Nephron progenitor cell (in vitro differentiated cells): ENCODE measurements around the gene PDE6B.

Experiments used
- DNase-seq: peaks from one replicate; pipeline ENCODE4 v3.0.0; 2021
- H3K27ac Mint-ChIP-seq: 2 replicates; pipeline ENCODE4 v1.8.0; 2021; ENCODE audit warnings: mild to moderate bottlenecking, moderate library complexity, mixed read lengths
- H3K27me3 Mint-ChIP-seq: 2 replicates; pipeline ENCODE4 v1.8.0; 2021; ENCODE audit warnings: mild to moderate bottlenecking, low read depth, mixed read lengths; ENCODE audit not compliant: poor library complexity
- H3K36me3 Mint-ChIP-seq: 2 replicates; pipeline ENCODE4 v1.8.0; 2021; ENCODE audit warnings: low read depth, mixed read lengths
- H3K4me1 Mint-ChIP-seq: 2 replicates; pipeline ENCODE4 v1.8.0; 2021; ENCODE audit warnings: mixed read lengths
- H3K4me3 Mint-ChIP-seq: 2 replicates; pipeline ENCODE4 v1.8.0; 2021; ENCODE audit warnings: mild to moderate bottlenecking, moderate library complexity, mixed read lengths
- H3K9me3 Mint-ChIP-seq: 2 replicates; pipeline ENCODE4 v1.8.0; 2021; ENCODE audit warnings: mild to moderate bottlenecking, moderate library complexity, mixed read lengths
- CTCF ChIP-seq: fragments of 200-600 bp; sonication (generic); IDR thresholded peaks from 2 replicates; pipeline ENCODE4 v1.5.0; 2021; ENCODE audit warnings: antibody characterized with exemption

Gene PDE6B

DNA sequence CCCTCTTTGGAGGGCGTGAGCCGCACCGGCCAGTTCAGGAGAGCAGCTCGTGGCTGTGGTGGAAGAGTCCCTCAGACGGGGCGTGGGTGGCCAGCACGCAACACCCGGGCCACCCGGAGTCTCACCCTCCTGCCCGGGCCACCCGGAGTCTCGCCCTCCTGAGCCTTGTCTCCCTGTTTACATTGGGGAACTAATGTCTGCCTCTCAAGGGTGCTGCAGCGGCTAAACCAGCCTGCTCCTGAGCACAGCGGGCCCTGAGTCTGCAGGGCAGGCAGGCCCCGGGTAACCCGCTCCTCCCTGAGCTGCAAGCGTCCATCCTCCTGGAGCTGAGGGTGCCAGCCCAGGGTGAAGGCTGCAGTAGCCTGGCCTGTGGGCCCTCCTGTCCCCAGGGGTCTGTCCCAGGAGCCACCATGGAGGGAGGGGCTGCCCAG is 3.0 kb downstream of the PDE6B start:
- Mint-ChIP-seq H3K4me1 (peaks cover 48% of the 10 kb centered on the region), H3K9me3 (peaks cover 19% of the 10 kb centered on the region), H3K27me3 (peaks cover 5% of the 10 kb centered on the region), H3K4me3 (no peak overlapping the region), H3K36me3 (peaks cover 7% of the 10 kb centered on the region), H3K27ac (no peak overlapping the region)
- no peak for TF ChIP-seq CTCF
- no peak for DNase-seq

DNA sequence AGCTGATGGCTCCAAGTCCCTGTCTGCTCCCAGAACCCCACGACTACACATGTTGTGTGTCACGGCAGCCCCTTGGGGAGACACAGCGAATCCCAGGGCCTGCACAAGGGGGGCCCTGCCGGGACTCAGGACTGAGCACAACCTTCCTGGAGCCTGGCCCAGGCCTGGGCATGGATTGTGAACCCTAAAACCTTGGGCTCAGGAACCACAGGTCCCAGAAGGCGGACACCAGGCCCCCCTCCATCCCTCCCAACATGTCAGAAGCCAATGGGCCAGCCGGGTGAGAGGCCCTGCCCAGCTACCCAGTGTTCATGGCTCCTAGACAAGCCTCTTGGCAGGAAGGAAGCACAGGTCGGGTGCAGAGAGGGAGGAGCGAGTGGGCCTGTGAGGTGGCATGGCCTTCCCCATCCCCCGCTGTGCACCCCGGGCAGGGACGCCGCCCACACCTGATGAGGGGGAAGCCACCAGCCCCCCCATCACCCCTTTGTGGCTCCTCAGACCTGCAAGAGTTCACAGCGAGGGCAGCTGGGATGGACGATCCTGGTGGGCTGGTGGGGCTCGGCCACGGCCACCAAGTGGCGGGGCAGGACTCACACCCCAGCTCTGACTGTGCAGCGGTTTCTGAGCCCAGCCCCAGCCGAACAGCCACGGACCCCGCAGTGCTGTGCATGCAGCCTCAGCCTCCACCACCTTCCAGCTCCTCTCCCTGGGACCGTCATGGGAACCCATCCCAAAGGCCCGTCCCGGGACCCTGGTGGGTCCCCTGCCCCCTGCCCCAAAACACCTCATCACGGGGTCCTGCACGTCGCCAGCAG is 3.7 kb downstream of the PDE6B start:
- no peak overlapping the region for H3K27ac Mint-ChIP-seq
- H3K27me3 Mint-ChIP-seq, result peaks cover 9% of the 10 kb centered on the region
- no peak for TF ChIP-seq CTCF
- peaks cover 19% of the 10 kb centered on the region for H3K9me3 Mint-ChIP-seq
- no peak overlapping the region for H3K4me3 Mint-ChIP-seq
- H3K4me1 Mint-ChIP-seq, result peaks cover 52% of the 10 kb centered on the region
- H3K36me3 Mint-ChIP-seq, result peaks cover 7% of the 10 kb centered on the region
- DNase-seq, result no peak

DNA sequence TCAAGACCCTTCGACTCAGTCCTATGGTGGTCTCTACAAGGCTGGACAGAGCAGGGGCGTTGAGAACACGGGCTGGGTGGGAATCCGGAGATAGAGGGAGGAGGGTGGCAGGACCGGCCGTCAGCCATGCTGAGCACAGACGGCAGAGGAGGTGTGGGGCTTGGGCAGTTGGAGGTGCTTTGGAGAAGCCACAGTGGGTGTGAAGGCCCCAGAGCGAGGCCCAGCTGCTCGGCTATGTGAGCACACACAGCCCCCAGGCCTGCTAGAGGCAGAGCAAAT is 4.2 kb downstream of the PDE6B start:
- H3K4me3 Mint-ChIP-seq, result no peak overlapping the region
- no peak for DNase-seq
- peaks cover 10% of the 10 kb centered on the region for H3K27me3 Mint-ChIP-seq
- TF ChIP-seq CTCF, result no peak
- H3K36me3 Mint-ChIP-seq, result peaks cover 7% of the 10 kb centered on the region
- no peak overlapping the region for H3K27ac Mint-ChIP-seq
- peaks cover 47% of the 10 kb centered on the region for H3K4me1 Mint-ChIP-seq
- peaks cover 19% of the 10 kb centered on the region for H3K9me3 Mint-ChIP-seq

GRCh38 chr4:629915-630641 is 4.7 kb downstream of the PDE6B start:
- peaks cover 10% of the 10 kb centered on the region for H3K27me3 Mint-ChIP-seq
- no peak for DNase-seq

GRCh38 chr4:630656-631055 is 5.3 kb downstream of the PDE6B start:
- no peak for TF ChIP-seq CTCF
- peaks cover 39% of the 10 kb centered on the region for H3K4me1 Mint-ChIP-seq
- H3K4me3 Mint-ChIP-seq, result no peak overlapping the region
- peaks cover 19% of the 10 kb centered on the region for H3K9me3 Mint-ChIP-seq
- H3K27me3 Mint-ChIP-seq, result peaks cover 12% of the 10 kb centered on the region
- DNase-seq, result no peak
- peaks cover 7% of the 10 kb centered on the region for H3K36me3 Mint-ChIP-seq
- peak overlapping the region; percentile 46 for H3K27ac Mint-ChIP-seq

More at GRCh38 chr4:629915-630641, 4.7 kb downstream of the PDE6B start:
- TF ChIP-seq CTCF, result no peak
- H3K9me3 Mint-ChIP-seq, result peaks cover 19% of the 10 kb centered on the region
- H3K4me3 Mint-ChIP-seq, result no peak overlapping the region
- peaks cover 45% of the 10 kb centered on the region for H3K4me1 Mint-ChIP-seq
- H3K27ac Mint-ChIP-seq, result peak overlapping the region; percentile 51
- peaks cover 7% of the 10 kb centered on the region for H3K36me3 Mint-ChIP-seq
